ENCODE results near the gene KMT2C.
"Not testable (repeated sequence)": the region's sequence is repeated elsewhere in the genome, so short reads cannot be mapped to it uniquely, and the experiment has no call there.

- not testable (repeated sequence) for TF ChIP-seq CTCF (IDR thresholded peaks at IDR 0.05; ENCODE audit: borderline replicate concordance, extremely low read depth, low read length, poor library complexity, severe bottlenecking); EZH2 (IDR thresholded peaks at IDR 0.05; ENCODE audit: borderline replicate concordance, low read depth, low read length, severe bottlenecking)
Measured at GRCh38 chr7:152247851-152248250, 188.0 kb downstream of the KMT2C start.

Data from DND-41 (cell line).